ENCODE measurements around the gene MCOLN3. TPM values are rescaled to one million over a fixed set of nuclear protein-coding genes. Genes with fewer than 3 reads are reported as not detected.

Gene MCOLN3
- polyA plus RNA-seq, 1 donor = 181 TPM

DNA sequence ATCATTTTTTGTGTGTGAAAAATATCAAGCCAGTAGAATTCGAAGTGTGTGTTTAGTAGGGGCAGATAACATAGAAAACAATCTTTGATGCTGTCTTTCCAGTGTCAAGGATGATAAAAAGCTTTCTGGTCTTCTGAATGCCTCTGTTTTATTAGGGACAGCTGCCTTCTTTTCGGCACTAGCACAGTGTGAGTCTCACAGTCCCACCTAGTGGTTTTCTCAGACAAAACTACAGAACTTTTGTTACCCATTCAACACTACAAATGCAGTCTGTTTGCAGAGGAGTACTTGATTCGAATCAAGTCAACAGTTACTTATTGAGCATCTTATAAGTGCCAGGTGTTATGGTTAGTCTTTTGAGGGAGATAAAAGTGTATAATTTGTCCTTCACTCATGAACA lies 30.6 kb upstream of the MCOLN3 start:
- Histone ChIP-seq H3K27me3 (ENCODE audit: control insufficient read depth, insufficient read depth, low read length) (no peaks in the 10 kb centered on the region), H3K4me1 (ENCODE audit: control insufficient read depth, insufficient read depth, low read length) (peaks cover 3% of the 10 kb centered on the region), H3K27ac (ENCODE audit: low read length) (no peak overlapping the region), H3K36me3 (ENCODE audit: control insufficient read depth, insufficient read depth, low read length) (no peaks in the 10 kb centered on the region), H3K4me3 (ENCODE audit: low read length) (no peak overlapping the region), H3K9me3 (ENCODE audit: control insufficient read depth, low read depth, low read length) (no peaks in the 10 kb centered on the region)
- WGBS (ENCODE audit: insufficient coverage, low lambda C conversion rate) = no CpG with 5 or more reads among the region's 3 CpGs
- DNase-seq = peak; percentile 7 to 29

DNA sequence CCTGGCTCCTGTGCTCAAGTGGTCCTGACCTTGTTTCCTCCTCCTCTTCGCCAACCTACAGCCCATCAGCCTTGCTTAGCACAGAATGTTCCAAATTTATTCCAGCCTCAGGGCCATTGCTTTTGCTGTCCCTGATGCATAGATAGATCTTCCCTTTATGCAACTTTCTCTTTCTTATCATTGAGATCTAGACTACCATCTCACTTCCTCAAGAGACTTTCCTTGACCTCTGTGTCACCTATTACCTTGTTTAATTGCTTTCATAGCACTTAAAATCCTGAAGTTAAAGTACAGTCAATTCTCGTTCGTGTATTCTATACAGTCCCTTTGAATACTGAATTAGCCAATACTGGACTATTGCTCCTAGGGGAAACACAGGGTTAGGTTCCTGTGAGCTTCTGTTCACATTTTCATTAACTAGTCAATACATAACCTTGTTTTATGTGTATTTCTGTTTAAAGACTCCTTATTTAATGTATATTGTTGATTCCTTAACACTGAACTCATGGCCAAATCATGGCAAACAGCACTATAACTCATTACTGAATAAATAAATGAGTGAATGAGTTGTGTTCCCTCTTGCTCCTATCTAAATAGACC lies 26.2 kb upstream of the MCOLN3 start:
- no peak overlapping the region for H3K27ac ChIP-seq (ENCODE audit: low read length)
- no peaks in the 10 kb centered on the region for H3K36me3 ChIP-seq (ENCODE audit: control insufficient read depth, insufficient read depth, low read length)
- H3K4me1 ChIP-seq (ENCODE audit: control insufficient read depth, insufficient read depth, low read length) = peaks cover 3% of the 10 kb centered on the region
- no peaks in the 10 kb centered on the region for H3K27me3 ChIP-seq (ENCODE audit: control insufficient read depth, insufficient read depth, low read length)
- no peaks in the 10 kb centered on the region for H3K9me3 ChIP-seq (ENCODE audit: control insufficient read depth, low read depth, low read length)
- no peak overlapping the region for H3K4me3 ChIP-seq (ENCODE audit: low read length)
- no peak for DNase-seq
- WGBS (ENCODE audit: insufficient coverage, low lambda C conversion rate) = no CpG with 5 or more reads among the region's 3 CpGs

DNA sequence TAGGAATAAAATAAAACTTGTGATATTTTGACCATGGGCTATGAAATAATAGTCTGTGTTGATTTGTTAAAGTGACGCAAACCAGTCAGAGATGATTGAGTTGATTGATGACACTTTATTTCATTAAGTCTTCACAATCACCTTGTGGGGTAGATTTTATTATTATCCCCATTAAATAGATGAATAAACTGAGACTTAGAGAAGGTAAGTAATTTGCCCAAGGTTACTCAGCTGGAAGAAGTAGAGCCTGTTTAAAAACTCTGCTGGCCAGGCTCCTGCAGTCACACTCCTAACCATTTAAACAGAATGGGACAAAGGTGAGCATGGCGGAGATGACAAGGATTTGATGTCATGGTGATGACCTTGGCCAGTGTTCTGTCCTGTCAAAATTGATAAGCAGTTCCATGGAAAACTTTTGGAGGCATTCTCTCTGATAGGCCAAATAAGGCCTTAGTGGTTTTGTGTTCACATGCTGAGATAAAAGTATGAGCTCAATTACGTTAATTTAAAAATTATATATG lies 22.7 kb upstream of the MCOLN3 start:
- H3K27me3 ChIP-seq (ENCODE audit: control insufficient read depth, insufficient read depth, low read length) = no peaks in the 10 kb centered on the region
- WGBS (ENCODE audit: insufficient coverage, low lambda C conversion rate) = 100% methylated on average over 1 of the region's 3 CpGs
- H3K4me3 ChIP-seq (ENCODE audit: low read length) = no peak overlapping the region
- H3K4me1 ChIP-seq (ENCODE audit: control insufficient read depth, insufficient read depth, low read length) = no peaks in the 10 kb centered on the region
- H3K36me3 ChIP-seq (ENCODE audit: control insufficient read depth, insufficient read depth, low read length) = no peaks in the 10 kb centered on the region
- no peaks in the 10 kb centered on the region for H3K9me3 ChIP-seq (ENCODE audit: control insufficient read depth, low read depth, low read length)
- H3K27ac ChIP-seq (ENCODE audit: low read length) = no peak overlapping the region
- no peak for DNase-seq

DNA sequence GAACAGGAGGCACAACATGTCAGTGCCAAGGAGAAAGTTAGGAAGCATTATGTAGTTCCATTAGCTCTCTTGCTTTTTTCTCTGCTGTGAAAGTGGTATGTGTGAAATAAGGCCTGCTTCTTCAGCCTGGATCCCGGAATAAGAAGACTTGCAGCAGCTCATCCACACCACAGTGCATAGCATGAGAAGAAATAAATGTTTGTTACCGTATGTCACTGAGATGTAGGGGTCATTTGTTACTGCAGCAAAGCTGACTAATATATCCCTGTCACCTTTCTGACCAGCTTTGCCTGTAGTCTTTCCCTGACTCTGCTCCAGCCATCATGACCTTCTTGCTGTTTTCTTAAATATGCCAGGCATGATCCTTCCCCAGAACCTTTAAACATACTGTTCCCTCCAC lies 20.5 kb upstream of the MCOLN3 start:
- no CpG with 5 or more reads among the region's 2 CpGs for WGBS (ENCODE audit: insufficient coverage, low lambda C conversion rate)
- Histone ChIP-seq H3K4me1 (ENCODE audit: control insufficient read depth, insufficient read depth, low read length) (no peaks in the 10 kb centered on the region), H3K9me3 (ENCODE audit: control insufficient read depth, low read depth, low read length) (no peaks in the 10 kb centered on the region), H3K36me3 (ENCODE audit: control insufficient read depth, insufficient read depth, low read length) (no peaks in the 10 kb centered on the region), H3K27ac (ENCODE audit: low read length) (no peak overlapping the region), H3K27me3 (ENCODE audit: control insufficient read depth, insufficient read depth, low read length) (no peaks in the 10 kb centered on the region), H3K4me3 (ENCODE audit: low read length) (no peak overlapping the region)
- no peak for DNase-seq

DNA sequence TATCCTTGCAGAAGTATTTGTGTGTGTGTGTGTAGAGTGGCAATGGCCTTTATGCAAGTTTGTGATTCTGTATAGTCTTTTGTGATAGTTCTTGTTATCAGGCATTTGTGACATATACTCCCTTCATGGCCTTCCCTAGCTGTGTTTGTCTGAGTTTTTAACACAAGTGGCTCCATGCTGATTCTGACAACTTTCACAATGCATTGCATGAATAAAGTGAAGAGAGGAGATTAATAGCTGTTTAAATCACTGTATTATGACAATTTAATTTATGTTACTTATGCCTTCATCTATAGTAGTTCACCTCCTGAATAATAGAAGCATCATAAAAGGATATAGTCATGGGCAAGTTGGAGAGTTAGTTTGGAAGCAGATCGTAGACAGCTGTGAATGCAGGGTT lies 17.2 kb upstream of the MCOLN3 start:
- no peak for DNase-seq

DNA sequence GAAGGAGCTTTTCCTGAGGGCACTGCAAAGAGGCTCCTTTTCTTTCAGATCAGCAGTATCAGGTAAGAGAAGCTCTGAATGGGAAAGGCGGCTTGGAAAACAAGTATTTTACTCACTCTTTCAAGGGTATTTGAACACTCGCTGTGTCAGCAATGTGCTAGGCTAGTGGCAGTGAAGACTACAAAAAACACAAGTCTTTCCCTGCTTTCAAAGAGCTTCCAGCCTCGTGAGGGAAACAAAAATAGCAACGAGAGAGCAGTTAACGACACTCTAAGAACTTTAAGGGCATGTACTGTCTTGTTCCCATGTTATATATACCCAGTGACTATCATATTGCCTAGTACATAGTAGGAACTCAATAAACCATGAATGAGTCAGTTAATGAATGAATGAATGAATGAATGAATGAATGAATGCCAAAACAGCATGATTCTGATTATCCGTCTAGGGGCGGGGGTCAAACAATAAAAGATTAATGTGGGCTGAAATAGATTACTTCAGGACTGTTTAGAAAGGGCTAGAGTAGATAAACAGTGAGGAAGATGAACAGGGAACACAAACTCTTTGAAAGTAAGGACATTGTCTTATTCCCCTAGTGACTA lies 14.2 kb upstream of the MCOLN3 start:
- Histone ChIP-seq H3K9me3 (ENCODE audit: control insufficient read depth, low read depth, low read length) (no peaks in the 10 kb centered on the region), H3K4me1 (ENCODE audit: control insufficient read depth, insufficient read depth, low read length) (no peaks in the 10 kb centered on the region), H3K4me3 (ENCODE audit: low read length) (peak overlapping the region; percentile 47), H3K27ac (ENCODE audit: low read length) (no peak overlapping the region), H3K27me3 (ENCODE audit: control insufficient read depth, insufficient read depth, low read length) (no peaks in the 10 kb centered on the region), H3K36me3 (ENCODE audit: control insufficient read depth, insufficient read depth, low read length) (no peaks in the 10 kb centered on the region)
- 71% methylated on average over 2 of the region's 7 CpGs for WGBS (ENCODE audit: insufficient coverage, low lambda C conversion rate)
- DNase-seq = no peak

More for the DNA sequence above, 17.2 kb upstream of the MCOLN3 start:
- Histone ChIP-seq H3K27me3 (ENCODE audit: control insufficient read depth, insufficient read depth, low read length) (no peaks in the 10 kb centered on the region), H3K9me3 (ENCODE audit: control insufficient read depth, low read depth, low read length) (no peaks in the 10 kb centered on the region), H3K4me3 (ENCODE audit: low read length) (no peak overlapping the region), H3K4me1 (ENCODE audit: control insufficient read depth, insufficient read depth, low read length) (no peaks in the 10 kb centered on the region), H3K36me3 (ENCODE audit: control insufficient read depth, insufficient read depth, low read length) (no peaks in the 10 kb centered on the region), H3K27ac (ENCODE audit: low read length) (no peak overlapping the region)
- no CpG with 5 or more reads among the region's 1 CpG for WGBS (ENCODE audit: insufficient coverage, low lambda C conversion rate)

DNA sequence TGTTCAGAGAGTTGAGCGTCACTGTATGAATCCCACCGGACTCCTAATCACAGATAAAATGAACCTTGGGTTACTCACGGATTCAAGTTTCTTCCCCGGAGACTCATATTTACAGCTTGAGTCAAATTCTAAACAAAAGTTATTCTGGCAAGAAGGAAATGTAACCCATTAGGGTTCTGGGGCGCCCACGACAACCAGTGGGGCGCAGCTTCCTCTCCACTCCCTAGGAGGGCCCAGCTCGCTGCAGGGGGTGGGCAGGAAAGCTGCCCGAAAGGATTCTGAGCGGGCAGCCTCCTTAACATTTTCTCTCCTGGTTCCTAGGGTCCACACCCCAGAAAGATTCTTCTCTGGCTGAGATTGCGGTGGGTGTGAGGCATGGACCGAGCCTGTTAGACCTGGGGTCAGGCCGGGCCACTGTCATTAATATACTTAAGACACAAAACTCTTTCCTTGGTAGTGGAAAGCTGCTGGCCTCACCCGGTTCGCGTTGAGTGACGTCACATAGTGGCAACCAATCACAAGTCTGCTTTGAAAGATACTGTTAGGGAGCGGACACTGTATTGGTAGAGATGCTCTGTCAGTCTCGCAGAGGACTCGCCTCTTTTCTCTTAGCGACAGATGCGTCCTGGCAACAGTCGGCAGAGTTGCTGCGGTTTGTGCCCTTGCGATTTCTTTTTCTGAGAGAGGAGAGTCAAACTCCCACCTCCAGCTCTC lies 13.6 kb upstream of the MCOLN3 start:
- H3K4me1 ChIP-seq (ENCODE audit: control insufficient read depth, insufficient read depth, low read length) = no peaks in the 10 kb centered on the region
- peak overlapping the region; percentile 22 for H3K27ac ChIP-seq (ENCODE audit: low read length)
- H3K4me3 ChIP-seq (ENCODE audit: low read length) = peak overlapping the region; percentile 47
- H3K27me3 ChIP-seq (ENCODE audit: control insufficient read depth, insufficient read depth, low read length) = no peaks in the 10 kb centered on the region
- DNase-seq = peak; percentile 95 to 98
- no peaks in the 10 kb centered on the region for H3K9me3 ChIP-seq (ENCODE audit: control insufficient read depth, low read depth, low read length)
- no CpG with 5 or more reads among the region's 25 CpGs for WGBS (ENCODE audit: insufficient coverage, low lambda C conversion rate)
- no peaks in the 10 kb centered on the region for H3K36me3 ChIP-seq (ENCODE audit: control insufficient read depth, insufficient read depth, low read length)

DNA sequence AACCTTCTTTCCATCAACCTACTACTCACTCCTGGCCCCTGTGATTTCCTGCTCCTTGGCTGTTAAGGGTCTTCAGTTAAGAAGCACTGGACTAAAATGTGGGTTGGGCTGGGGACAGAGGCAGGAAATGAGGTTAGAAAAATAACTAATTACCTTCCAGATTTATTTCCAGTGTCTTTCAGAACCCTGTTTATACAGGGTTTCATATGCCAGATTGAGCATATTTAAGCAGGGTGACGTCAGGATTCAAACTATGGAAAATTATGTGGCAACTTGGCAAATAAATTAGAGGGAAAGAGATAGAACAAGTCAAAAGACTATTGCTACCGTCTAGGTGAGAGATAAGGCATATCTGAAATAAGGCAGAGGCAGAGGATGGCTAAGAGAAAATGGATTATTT lies 11.7 kb upstream of the MCOLN3 start:
- no peaks in the 10 kb centered on the region for H3K36me3 ChIP-seq (ENCODE audit: control insufficient read depth, insufficient read depth, low read length)
- DNase-seq = no peak
- no peaks in the 10 kb centered on the region for H3K4me1 ChIP-seq (ENCODE audit: control insufficient read depth, insufficient read depth, low read length)
- H3K4me3 ChIP-seq (ENCODE audit: low read length) = no peak overlapping the region
- H3K9me3 ChIP-seq (ENCODE audit: control insufficient read depth, low read depth, low read length) = no peaks in the 10 kb centered on the region
- no peaks in the 10 kb centered on the region for H3K27me3 ChIP-seq (ENCODE audit: control insufficient read depth, insufficient read depth, low read length)
- WGBS (ENCODE audit: insufficient coverage, low lambda C conversion rate) = 31% methylated on average over 2 of the region's 2 CpGs
- H3K27ac ChIP-seq (ENCODE audit: low read length) = no peak overlapping the region

DNA sequence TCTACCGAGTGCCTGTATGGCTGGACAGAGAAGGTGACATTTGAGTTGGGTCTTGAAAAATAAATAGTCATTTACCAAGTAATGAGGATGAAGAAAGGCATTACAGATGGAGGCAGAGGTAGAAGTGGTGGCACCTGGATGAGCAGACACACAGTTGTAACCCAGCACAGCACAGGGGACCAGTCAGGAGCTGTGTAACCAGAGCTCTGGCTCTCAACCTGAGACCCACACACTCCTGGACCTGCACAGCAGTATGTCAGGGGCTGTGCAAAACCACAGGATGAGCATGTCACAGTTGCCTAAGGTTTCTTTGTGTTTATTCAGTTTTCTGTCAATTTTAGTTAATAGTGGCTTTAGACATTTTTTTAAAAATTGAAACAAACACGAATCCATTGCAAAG lies 11.3 kb upstream of the MCOLN3 start:
- no peak for DNase-seq
- Histone ChIP-seq H3K4me3 (ENCODE audit: low read length) (no peak overlapping the region), H3K9me3 (ENCODE audit: control insufficient read depth, low read depth, low read length) (no peaks in the 10 kb centered on the region), H3K27me3 (ENCODE audit: control insufficient read depth, insufficient read depth, low read length) (no peaks in the 10 kb centered on the region), H3K27ac (ENCODE audit: low read length) (no peak overlapping the region), H3K36me3 (ENCODE audit: control insufficient read depth, insufficient read depth, low read length) (no peaks in the 10 kb centered on the region), H3K4me1 (ENCODE audit: control insufficient read depth, insufficient read depth, low read length) (no peaks in the 10 kb centered on the region)
- WGBS (ENCODE audit: insufficient coverage, low lambda C conversion rate) = 100% methylated on average over 1 of the region's 2 CpGs

DNA sequence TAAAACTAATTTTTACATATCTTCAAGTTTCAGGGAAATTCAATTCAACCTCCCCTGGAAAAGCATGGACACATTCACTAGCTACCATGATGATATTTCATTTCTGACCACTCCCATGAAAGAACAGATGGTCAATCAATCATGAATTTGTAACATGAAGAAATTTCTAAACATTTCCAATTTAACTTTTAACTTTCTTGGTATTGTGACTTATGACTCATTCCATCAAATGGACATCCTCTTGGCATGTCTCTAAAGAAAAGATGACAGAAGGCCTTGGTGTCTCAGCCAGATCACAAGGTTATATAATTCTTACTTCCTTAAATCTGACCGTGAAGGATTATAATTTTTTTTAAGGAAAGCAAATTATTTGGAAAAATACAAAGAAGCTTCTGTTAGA lies 10.5 kb upstream of the MCOLN3 start:
- Histone ChIP-seq H3K36me3 (ENCODE audit: control insufficient read depth, insufficient read depth, low read length) (no peaks in the 10 kb centered on the region), H3K4me3 (ENCODE audit: low read length) (no peak overlapping the region), H3K9me3 (ENCODE audit: control insufficient read depth, low read depth, low read length) (no peaks in the 10 kb centered on the region), H3K4me1 (ENCODE audit: control insufficient read depth, insufficient read depth, low read length) (no peaks in the 10 kb centered on the region), H3K27ac (ENCODE audit: low read length) (no peak overlapping the region), H3K27me3 (ENCODE audit: control insufficient read depth, insufficient read depth, low read length) (no peaks in the 10 kb centered on the region)
- no CpG with 5 or more reads among the region's 1 CpG for WGBS (ENCODE audit: insufficient coverage, low lambda C conversion rate)
- no peak for DNase-seq
